WTC11 (cell line): Measurements from ENCODE around the gene CDC16. TPM values are rescaled to one million over a fixed set of nuclear protein-coding genes. Genes with fewer than 3 reads are reported as not detected.

ENCODE experiments used
- ATAC-seq: fragments of 200-7000 bp; cut with Tn5 transposase; 2 replicates; pipeline ENCODE4 v1.10.0; 2021; ENCODE audit warnings: mild to moderate bottlenecking, moderate library complexity
- CTCF ChIA-PET: fragments of 300-600 bp; sonication (Branson Sonifier 250); formaldehyde crosslinking; loops from one replicate; lab custom pipeline; 2021; ENCODE audit warnings: antibody characterized with exemption; lab: Charles Lee
- POLR2A ChIA-PET: fragments of 350-600 bp; sonication (Branson Sonifier 250); formaldehyde crosslinking; loops from one replicate; lab custom pipeline; 2021; ENCODE audit warnings: antibody characterized with exemption; lab: Charles Lee
- DNase-seq: peaks from one replicate; pipeline ENCODE4 v3.0.0; 2021; ENCODE audit warnings: low spot score
- H3K27ac Mint-ChIP-seq: 2 replicates; pipeline ENCODE4 v1.8.0; 2021; ENCODE audit warnings: mixed read lengths
- H3K27me3 Mint-ChIP-seq: 2 replicates; pipeline ENCODE4 v1.8.0; 2021; ENCODE audit warnings: low read depth, mild to moderate bottlenecking, moderate library complexity, mixed read lengths
- H3K36me3 Mint-ChIP-seq: 2 replicates; pipeline ENCODE4 v1.8.0; 2021; ENCODE audit warnings: mixed read lengths
- H3K4me1 Mint-ChIP-seq: 2 replicates; pipeline ENCODE4 v1.8.0; 2022; ENCODE audit warnings: mixed read lengths
- H3K4me3 Mint-ChIP-seq: 2 replicates; pipeline ENCODE4 v1.8.0; 2021; ENCODE audit warnings: mild to moderate bottlenecking, moderate library complexity, mixed read lengths
- H3K9me3 Mint-ChIP-seq: 2 replicates; pipeline ENCODE4 v1.8.0; 2021; ENCODE audit warnings: mixed read lengths
- ATF2 ChIP-seq: sonication (generic); formaldehyde crosslinking; IDR thresholded peaks from 2 replicates; pipeline ENCODE4 v1.8.1; 2022; ENCODE audit warnings: low read depth, missing genetic modification reagents, borderline replicate concordance
- CREB1 ChIP-seq: sonication (generic); formaldehyde crosslinking; IDR thresholded peaks from 2 replicates; pipeline ENCODE4 v1.8.0; 2023; ENCODE audit warnings: mild to moderate bottlenecking, missing genetic modification reagents
- FOXP1 ChIP-seq: sonication (generic); formaldehyde crosslinking; IDR thresholded peaks from 2 replicates; pipeline ENCODE4 v1.8.0; 2022; ENCODE audit warnings: missing genetic modification reagents, mild to moderate bottlenecking, moderate library complexity, borderline replicate concordance
- GABPB1 ChIP-seq: sonication (generic); formaldehyde crosslinking; IDR thresholded peaks from 2 replicates; pipeline ENCODE4 v1.8.1; 2023; ENCODE audit warnings: mild to moderate bottlenecking, missing genetic modification reagents
- JAZF1 ChIP-seq: fragments of 250-450 bp; sonication (Bioruptor Pico); IDR thresholded peaks from 2 replicates; pipeline ENCODE4 v1.9.0; 2021; ENCODE audit warnings: moderate library complexity, mild to moderate bottlenecking, inconsistent platforms
- MAX ChIP-seq: sonication (generic); formaldehyde crosslinking; IDR thresholded peaks from 2 replicates; pipeline ENCODE4 v1.8.0; 2022; ENCODE audit warnings: mild to moderate bottlenecking, missing genetic modification reagents
- MXD4 ChIP-seq: fragments of 250-450 bp; sonication (Bioruptor Pico); IDR thresholded peaks from 2 replicates; pipeline ENCODE4 v1.8.0; 2021; ENCODE audit warnings: mild to moderate bottlenecking, moderate library complexity, borderline replicate concordance
- NR1H2 ChIP-seq: sonication (generic); formaldehyde crosslinking; IDR thresholded peaks from 2 replicates; pipeline ENCODE4 v1.9.0; 2021; ENCODE audit warnings: mild to moderate bottlenecking, moderate library complexity, missing genetic modification reagents
- PRRX2 ChIP-seq: fragments of 250-450 bp; sonication (Bioruptor Pico); IDR thresholded peaks from 2 replicates; pipeline ENCODE4 v1.8.0; 2021; ENCODE audit warnings: mild to moderate bottlenecking
- SMAD4 ChIP-seq: sonication (generic); formaldehyde crosslinking; IDR thresholded peaks from 2 replicates; pipeline ENCODE4 v1.8.0; 2022; ENCODE audit warnings: mild to moderate bottlenecking, missing genetic modification reagents
- SP1 ChIP-seq: sonication (generic); formaldehyde crosslinking; conservative IDR thresholded peaks from 2 replicates; pipeline ENCODE4 v1.8.1; 2022; ENCODE audit warnings: missing genetic modification reagents
- TCF7 ChIP-seq: sonication (generic); formaldehyde crosslinking; IDR thresholded peaks from 2 replicates; pipeline ENCODE4 v1.8.0; 2022; ENCODE audit warnings: mild to moderate bottlenecking, low read depth, missing genetic modification reagents, moderate library complexity
- TP53 ChIP-seq: sonication (generic); formaldehyde crosslinking; IDR thresholded peaks from 2 replicates; pipeline ENCODE4 v1.8.1; 2023; ENCODE audit warnings: mild to moderate bottlenecking, missing genetic modification reagents
- ZNF263 ChIP-seq: sonication (generic); formaldehyde crosslinking; IDR thresholded peaks from 2 replicates; pipeline ENCODE4 v1.8.1; 2022; ENCODE audit warnings: low read depth, mild to moderate bottlenecking, moderate library complexity, missing genetic modification reagents
- ZNF416 ChIP-seq: fragments of 250-450 bp; sonication (Bioruptor Pico); IDR thresholded peaks from 2 replicates; pipeline ENCODE4 v1.9.0; 2021; ENCODE audit warnings: mild to moderate bottlenecking, inconsistent platforms
- ZNF423 ChIP-seq: fragments of 250-450 bp; sonication (Bioruptor Pico); IDR thresholded peaks from 2 replicates; pipeline ENCODE4 v2.1.2; 2022; ENCODE audit warnings: mild to moderate bottlenecking, moderate library complexity
- ZNF671 ChIP-seq: fragments of 250-450 bp; sonication (Bioruptor Pico); IDR thresholded peaks from 2 replicates; pipeline ENCODE4 v1.8.0; 2021; ENCODE audit warnings: mild to moderate bottlenecking
- total RNA-seq: library from RNA; stranded (reverse); gene quantifications from 3 replicates; pipeline ENCODE4 v1.2.3, GENCODE V29; 2021
- TF ChIP-seq, protein P1 (sequence below): sonication (generic); formaldehyde crosslinking; IDR thresholded peaks from 2 replicates; pipeline ENCODE4 v1.8.1; 2023; ENCODE audit warnings: mild to moderate bottlenecking, moderate library complexity, missing genetic modification reagents
- TF ChIP-seq, protein P2 (sequence below): sonication (generic); formaldehyde crosslinking; IDR thresholded peaks from 2 replicates; pipeline ENCODE4 v1.8.0; 2022; ENCODE audit warnings: missing genetic modification reagents
- TF ChIP-seq, protein P3 (sequence below): sonication (generic); formaldehyde crosslinking; IDR thresholded peaks from 2 replicates; pipeline ENCODE4 v1.8.1; 2023; ENCODE audit warnings: mild to moderate bottlenecking, missing genetic modification reagents

Gene CDC16
- total RNA-seq, 1 experiment from 2014 or later = 73.5 TPM

DNA sequence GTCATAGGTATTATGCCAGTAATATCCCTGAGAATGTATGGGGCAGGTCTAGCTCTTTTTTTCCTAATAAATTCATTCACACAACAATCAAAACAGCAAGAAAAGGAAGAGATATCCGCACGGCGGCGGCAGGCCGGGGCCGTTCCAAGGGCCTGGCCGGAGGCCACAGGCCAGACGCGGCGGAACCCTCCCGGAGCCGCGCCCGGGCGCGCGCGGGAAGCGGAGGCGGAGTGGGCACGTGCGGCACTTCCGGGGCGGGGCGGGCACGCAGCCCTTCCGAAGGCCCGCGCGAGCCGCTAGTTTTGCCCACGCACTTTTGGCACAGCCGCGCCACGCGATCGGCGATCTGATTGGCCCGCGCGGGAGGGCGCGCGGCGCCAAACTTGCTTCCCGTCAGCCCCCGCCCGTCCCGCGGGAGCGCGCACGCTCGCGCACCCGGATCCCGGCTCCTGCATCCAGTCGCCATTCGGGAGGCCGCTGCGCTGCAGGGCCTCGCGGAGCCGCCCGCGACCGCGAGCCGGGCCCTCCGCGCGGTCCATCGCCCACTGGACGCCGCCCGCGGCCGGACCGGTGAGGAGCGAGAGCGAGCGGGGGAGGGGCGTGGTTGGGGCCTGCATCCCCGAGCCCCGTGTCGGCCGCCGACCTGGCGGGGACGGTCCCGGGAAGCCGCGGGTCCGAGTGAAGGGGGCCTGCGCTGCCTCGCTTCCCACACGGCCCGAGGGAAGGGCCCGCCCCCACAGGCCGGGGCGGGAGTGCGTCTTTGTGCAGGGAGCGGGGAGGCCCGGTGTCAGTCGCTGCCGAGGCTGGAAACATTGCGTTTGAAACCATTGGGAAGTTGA is 79.6 kb downstream of the CDC16 start, which contains the start of gene CHAMP1 (continued):
- TF ChIP-seq, protein P1, sequence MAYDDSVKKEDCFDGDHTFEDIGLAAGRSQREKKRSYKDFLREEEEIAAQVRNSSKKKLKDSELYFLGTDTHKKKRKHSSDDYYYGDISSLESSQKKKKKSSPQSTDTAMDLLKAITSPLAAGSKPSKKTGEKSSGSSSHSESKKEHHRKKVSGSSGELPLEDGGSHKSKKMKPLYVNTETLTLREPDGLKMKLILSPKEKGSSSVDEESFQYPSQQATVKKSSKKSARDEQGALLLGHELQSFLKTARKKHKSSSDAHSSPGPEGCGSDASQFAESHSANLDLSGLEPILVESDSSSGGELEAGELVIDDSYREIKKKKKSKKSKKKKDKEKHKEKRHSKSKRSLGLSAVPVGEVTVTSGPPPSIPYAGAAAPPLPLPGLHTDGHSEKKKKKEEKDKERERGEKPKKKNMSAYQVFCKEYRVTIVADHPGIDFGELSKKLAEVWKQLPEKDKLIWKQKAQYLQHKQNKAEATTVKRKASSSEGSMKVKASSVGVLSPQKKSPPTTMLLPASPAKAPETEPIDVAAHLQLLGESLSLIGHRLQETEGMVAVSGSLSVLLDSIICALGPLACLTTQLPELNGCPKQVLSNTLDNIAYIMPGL (CRISPR knock-in tag) = peak; percentile 60; the same call in 1 of the 2 replicates
- TF ChIP-seq PRRX2 (CRISPR knock-in tag) (0 out of 2 replicates have a peak, but pooled peaks have one; percentile 41), ZNF423 (no peak), ZNF416 (CRISPR knock-in tag) (peak; percentile 77), ZNF263 (peak; percentile 66; the same call in 1 of the 2 replicates), TP53 (peak; percentile 88), SP1 (peak; percentile 82)

DNA sequence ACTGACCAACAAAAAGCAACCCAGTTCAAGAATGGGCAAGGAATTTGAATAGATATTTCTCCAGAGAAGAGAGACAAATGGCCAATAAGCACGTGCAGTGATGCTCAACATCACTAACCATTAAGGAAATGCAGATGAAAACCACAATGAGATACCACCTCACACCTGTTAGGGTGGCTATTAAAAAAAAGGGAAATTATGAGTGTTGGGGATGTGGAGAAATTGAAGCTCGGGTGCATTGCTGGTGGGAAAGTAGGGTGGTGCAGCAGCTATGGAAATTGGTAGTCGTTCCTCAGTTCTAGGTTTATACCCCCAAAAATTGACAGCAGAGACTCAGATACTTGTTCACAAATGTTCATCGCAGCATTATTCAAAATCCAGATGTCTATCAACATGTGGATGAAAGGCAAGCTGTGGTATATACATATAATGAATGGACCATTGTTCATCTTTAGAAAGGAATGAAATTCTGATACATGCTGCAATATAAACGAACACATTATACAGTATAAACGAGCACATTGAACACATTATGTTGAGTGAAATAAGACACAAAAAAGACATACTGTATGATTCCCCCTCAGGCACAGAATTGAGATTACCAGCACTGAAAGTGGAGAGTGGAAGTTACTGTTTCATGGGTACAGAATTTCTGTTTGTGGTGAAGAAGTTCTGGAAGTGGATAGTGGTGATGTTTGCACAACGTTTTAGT is 80.5 kb downstream of the CDC16 start:
- Mint-ChIP-seq H3K9me3 (no peaks in the 10 kb centered on the region), H3K27me3 (no peaks in the 10 kb centered on the region), H3K4me3 (peak overlapping the region; percentile 81), H3K4me1 (peaks cover 16% of the 10 kb centered on the region), H3K36me3 (peaks cover 12% of the 10 kb centered on the region), H3K27ac (peak overlapping the region; percentile 44)
- DNase-seq (no peak), ATAC-seq (no peak)
- ChIA-PET POLR2A (no interaction called here), CTCF (no interaction called here)
- TF ChIP-seq, protein P2, sequence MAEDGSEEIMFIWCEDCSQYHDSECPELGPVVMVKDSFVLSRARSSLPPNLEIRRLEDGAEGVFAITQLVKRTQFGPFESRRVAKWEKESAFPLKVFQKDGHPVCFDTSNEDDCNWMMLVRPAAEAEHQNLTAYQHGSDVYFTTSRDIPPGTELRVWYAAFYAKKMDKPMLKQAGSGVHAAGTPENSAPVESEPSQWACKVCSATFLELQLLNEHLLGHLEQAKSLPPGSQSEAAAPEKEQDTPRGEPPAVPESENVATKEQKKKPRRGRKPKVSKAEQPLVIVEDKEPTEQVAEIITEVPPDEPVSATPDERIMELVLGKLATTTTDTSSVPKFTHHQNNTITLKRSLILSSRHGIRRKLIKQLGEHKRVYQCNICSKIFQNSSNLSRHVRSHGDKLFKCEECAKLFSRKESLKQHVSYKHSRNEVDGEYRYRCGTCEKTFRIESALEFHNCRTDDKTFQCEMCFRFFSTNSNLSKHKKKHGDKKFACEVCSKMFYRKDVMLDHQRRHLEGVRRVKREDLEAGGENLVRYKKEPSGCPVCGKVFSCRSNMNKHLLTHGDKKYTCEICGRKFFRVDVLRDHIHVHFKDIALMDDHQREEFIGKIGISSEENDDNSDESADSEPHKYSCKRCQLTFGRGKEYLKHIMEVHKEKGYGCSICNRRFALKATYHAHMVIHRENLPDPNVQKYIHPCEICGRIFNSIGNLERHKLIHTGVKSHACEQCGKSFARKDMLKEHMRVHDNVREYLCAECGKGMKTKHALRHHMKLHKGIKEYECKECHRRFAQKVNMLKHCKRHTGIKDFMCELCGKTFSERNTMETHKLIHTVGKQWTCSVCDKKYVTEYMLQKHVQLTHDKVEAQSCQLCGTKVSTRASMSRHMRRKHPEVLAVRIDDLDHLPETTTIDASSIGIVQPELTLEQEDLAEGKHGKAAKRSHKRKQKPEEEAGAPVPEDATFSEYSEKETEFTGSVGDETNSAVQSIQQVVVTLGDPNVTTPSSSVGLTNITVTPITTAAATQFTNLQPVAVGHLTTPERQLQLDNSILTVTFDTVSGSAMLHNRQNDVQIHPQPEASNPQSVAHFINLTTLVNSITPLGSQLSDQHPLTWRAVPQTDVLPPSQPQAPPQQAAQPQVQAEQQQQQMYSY (CRISPR knock-in tag) = no peak
- TF ChIP-seq, protein P3, sequence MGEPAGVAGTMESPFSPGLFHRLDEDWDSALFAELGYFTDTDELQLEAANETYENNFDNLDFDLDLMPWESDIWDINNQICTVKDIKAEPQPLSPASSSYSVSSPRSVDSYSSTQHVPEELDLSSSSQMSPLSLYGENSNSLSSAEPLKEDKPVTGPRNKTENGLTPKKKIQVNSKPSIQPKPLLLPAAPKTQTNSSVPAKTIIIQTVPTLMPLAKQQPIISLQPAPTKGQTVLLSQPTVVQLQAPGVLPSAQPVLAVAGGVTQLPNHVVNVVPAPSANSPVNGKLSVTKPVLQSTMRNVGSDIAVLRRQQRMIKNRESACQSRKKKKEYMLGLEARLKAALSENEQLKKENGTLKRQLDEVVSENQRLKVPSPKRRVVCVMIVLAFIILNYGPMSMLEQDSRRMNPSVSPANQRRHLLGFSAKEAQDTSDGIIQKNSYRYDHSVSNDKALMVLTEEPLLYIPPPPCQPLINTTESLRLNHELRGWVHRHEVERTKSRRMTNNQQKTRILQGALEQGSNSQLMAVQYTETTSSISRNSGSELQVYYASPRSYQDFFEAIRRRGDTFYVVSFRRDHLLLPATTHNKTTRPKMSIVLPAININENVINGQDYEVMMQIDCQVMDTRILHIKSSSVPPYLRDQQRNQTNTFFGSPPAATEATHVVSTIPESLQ (CRISPR knock-in tag) = no peak
- TF ChIP-seq GABPB1 (CRISPR knock-in tag) = no peak
- no peak for TF ChIP-seq FOXP1 (CRISPR knock-in tag)
- no peak for TF ChIP-seq JAZF1 (CRISPR knock-in tag)
- TF ChIP-seq CREB1 = no peak
- no peak for TF ChIP-seq ZNF263
- no peak for TF ChIP-seq ZNF423
- no peak for TF ChIP-seq NR1H2

- DNase-seq (no peak), ATAC-seq (no peak)
- CTCF ChIA-PET = no interaction called here
- H3K27ac Mint-ChIP-seq = no peak overlapping the region
- H3K4me1 Mint-ChIP-seq = peaks cover 11% of the 10 kb centered on the region
- TF ChIP-seq ZNF671 (CRISPR knock-in tag) (no peak), MAX (CRISPR knock-in tag) (no peak), MXD4 (CRISPR knock-in tag) (no peak), SMAD4 (CRISPR knock-in tag) (no peak), TCF7 (CRISPR knock-in tag) (no peak), ATF2 (CRISPR knock-in tag) (no peak)
- POLR2A ChIA-PET = no interaction called here
- H3K36me3 Mint-ChIP-seq = peaks cover 41% of the 10 kb centered on the region
- no peaks in the 10 kb centered on the region for H3K27me3 Mint-ChIP-seq
- no peak overlapping the region for H3K4me3 Mint-ChIP-seq
- no peaks in the 10 kb centered on the region for H3K9me3 Mint-ChIP-seq
Measured at GRCh38 chr13:114318624-114319023, 83.9 kb downstream of the CDC16 start.
